LNCaP clone FGC (cell line): ENCODE data around the gene IFNG-AS1.
A peak's percentile ranks its signal among the peaks of the same experiment; 100 is the strongest.

ENCODE experiments used
- DNase-seq: peaks from one replicate; pipeline ENCODE4 v3.0.0-alpha.2; 2011; ENCODE audit warnings: low read depth
- H3K4me3 ChIP-seq: 2 replicates; pipeline ENCODE4 v1.5.1; 2011; ENCODE audit warnings: mild to moderate bottlenecking, low read depth, low read length, control low read depth
- CTCF ChIP-seq: IDR thresholded peaks from 2 replicates; pipeline ENCODE4 v1.5.1; 2012; ENCODE audit warnings: mild to moderate bottlenecking; ENCODE audit not compliant: control insufficient read depth, insufficient read depth; ENCODE audit errors: extremely low read depth

Gene IFNG-AS1

DNA sequence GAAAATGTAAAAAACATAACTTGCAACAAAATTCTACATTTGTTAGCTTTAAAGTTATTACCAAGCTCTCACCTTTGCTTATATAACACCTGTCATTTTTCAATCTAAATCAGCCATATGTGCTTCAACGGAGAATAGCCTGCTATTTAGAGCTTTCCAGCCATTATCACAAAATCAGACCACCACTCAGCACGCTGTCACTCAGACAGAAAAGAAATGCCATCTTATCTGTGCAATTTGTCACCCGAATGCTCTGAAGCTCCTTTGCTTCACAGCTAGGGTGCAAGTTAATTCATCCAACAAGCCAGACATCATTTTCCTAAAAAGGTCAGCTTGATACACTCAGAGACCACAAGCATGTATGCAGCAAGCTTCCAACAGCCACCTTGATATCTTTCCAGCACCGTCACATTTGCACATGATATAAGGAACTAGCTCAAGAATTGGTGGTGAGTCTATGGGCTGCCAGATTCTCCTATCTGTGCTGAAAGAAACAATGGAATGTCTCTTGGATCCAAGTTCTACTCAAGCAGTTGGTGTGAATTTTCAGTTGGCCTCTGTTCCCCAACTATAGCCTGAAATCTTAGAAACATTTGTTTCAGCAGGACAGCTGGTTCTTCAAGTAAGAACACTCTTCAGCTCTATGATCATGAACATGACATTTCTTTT lies 20.0 kb upstream of the IFNG-AS1 start:
- TF ChIP-seq CTCF = no peak
- no peak overlapping the region for H3K4me3 ChIP-seq
- DNase-seq = no peak

DNA sequence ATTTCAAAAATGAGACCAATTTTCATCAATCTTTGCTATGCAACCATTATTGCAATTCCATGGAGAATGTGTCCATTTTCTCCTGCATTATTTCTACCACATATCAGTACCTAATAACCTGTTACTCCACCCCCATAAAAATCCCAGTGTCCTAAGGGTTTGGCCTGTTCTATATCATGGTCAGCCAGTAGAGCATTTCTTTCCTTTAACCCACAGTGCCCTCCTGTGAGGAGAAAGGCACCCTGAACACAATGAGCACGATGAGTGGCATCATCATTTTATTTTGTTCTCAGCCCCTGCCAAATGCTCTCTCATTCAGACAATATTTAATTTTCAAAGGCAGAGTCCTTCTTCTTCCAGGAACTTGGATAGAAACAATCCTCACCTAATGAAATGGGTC lies 11.6 kb upstream of the IFNG-AS1 start:
- TF ChIP-seq CTCF = peak; percentile 4; the same call in 1 of the 2 replicates
- no peak for DNase-seq
- no peak overlapping the region for H3K4me3 ChIP-seq

DNA sequence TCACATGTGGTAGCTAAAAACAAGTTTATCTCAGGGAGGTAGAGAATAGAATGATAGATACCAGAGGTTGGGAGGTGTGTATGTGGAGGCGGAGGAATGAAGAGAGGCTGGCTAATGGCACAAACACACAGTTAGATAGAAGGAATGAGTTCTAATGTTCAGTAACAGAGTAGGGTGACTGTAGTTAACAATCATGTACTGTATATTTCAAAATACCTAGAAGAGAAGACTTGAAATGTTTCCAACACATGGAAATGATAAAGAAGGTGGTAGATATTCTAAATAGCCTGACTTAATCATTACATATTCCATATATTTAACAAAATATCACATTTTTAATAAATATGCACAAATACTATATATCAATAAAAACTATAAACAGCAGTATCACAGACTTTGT lies 8.9 kb upstream of the IFNG-AS1 start:
- TF ChIP-seq CTCF = no peak
- H3K4me3 ChIP-seq = no peak overlapping the region
- no peak for DNase-seq

- TF ChIP-seq CTCF = no peak
- DNase-seq = no peak
- no peak overlapping the region for H3K4me3 ChIP-seq
Observed at GRCh38 chr12:67981287-67982162, 7.7 kb upstream of the IFNG-AS1 start.

DNA sequence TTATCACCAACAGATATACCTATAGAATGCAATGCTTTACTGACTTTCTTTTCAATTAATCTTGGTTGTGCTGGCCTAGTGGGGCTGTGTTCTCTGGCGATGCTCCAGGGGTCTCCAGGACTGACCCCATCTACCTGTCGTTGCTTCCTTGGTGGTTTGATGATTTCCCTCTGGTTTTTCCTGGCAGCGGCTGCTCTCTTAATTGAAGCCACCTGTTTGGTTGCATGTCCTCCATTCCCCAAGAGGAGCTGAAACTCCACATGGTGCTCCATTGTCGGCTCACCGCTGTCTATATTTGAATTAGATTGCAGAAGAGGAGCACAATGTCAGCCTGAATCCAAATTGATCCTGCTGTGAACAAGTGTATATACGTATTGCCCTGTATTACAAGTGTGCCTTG lies 7.1 kb upstream of the IFNG-AS1 start:
- no peak for TF ChIP-seq CTCF
- DNase-seq = no peak
- H3K4me3 ChIP-seq = no peak overlapping the region

DNA sequence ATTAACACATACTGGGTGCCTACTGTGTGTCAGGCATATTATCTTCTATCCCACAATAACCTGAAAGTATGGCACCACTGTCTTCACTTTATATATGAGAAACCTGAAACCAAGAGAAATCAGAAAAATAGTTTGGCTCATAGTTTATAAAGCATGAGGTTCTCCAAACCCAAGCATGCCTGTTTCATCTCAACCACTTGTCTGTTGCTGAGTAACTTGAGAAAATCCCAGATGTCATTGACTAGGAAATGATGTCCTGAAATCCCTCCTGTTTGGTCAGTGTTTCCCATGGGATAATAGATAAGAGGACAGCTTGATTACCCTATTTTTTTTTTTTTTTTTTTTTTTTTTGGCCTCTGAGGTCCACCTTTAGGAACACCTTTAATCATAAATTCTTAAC lies 2.6 kb upstream of the IFNG-AS1 start:
- no peak overlapping the region for H3K4me3 ChIP-seq
- TF ChIP-seq CTCF = no peak
- DNase-seq = no peak
